GM13977 (cell line): ENCODE results near the gene SLC44A1.
A peak's percentile ranks its signal among the peaks of the same experiment; 100 is the strongest.

ENCODE experiments used
- DNase-seq: peaks from one replicate; pipeline ENCODE4 v3.0.0; 2012; ENCODE audit warnings: low spot score
- CTCF ChIP-seq: IDR thresholded peaks from 2 replicates; pipeline ENCODE4 v1.5.1; 2012; ENCODE audit warnings: mild to moderate bottlenecking, control low read depth; ENCODE audit not compliant: insufficient read depth; ENCODE audit errors: extremely low read depth, missing control alignments
- in situ Hi-C: fragments of 300-500 bp; cut with MboI; formaldehyde crosslinking; loops from one replicate; pipeline ENCODE4 v1.12.0; 2022; ENCODE audit warnings: low sequenced_read_pairs, low pct_unique_long_range_greater_than_20kb, mixed read lengths, inconsistent platforms; ENCODE audit not compliant: unreplicated experiment

SLC44A1 gene

GRCh38 chr9:105473221-105473620 lies 228.8 kb downstream of the SLC44A1 start:
- no peak for TF ChIP-seq CTCF
- in situ Hi-C loops: no loop called here
- no peak for DNase-seq

- in situ Hi-C loops: no loop called here
- no peak for DNase-seq
- peak; percentile 33 for TF ChIP-seq CTCF
Observed at GRCh38 chr9:105475302-105475701, 230.9 kb downstream of the SLC44A1 start.

GRCh38 chr9:105479846-105480245 lies 235.4 kb downstream of the SLC44A1 start:
- no peak for TF ChIP-seq CTCF
- in situ Hi-C loops: no loop called here
- DNase-seq: no peak

- peak; percentile 19 for TF ChIP-seq CTCF
- no peak for DNase-seq
- in situ Hi-C loops: no loop called here
Observed at GRCh38 chr9:105483618-105484017, 239.2 kb downstream of the SLC44A1 start.

GRCh38 chr9:105484226-105484625 lies 239.8 kb downstream of the SLC44A1 start:
- in situ Hi-C loops: no loop called here

GRCh38 chr9:105485131-105485530 lies 240.7 kb downstream of the SLC44A1 start:
- in situ Hi-C loops: no loop called here
- no peak for TF ChIP-seq CTCF
- DNase-seq: no peak

More at GRCh38 chr9:105484226-105484625, 239.8 kb downstream of the SLC44A1 start:
- no peak for TF ChIP-seq CTCF
- no peak for DNase-seq
